ENCODE data around the gene PDGFD.

PDGFD gene

DNA sequence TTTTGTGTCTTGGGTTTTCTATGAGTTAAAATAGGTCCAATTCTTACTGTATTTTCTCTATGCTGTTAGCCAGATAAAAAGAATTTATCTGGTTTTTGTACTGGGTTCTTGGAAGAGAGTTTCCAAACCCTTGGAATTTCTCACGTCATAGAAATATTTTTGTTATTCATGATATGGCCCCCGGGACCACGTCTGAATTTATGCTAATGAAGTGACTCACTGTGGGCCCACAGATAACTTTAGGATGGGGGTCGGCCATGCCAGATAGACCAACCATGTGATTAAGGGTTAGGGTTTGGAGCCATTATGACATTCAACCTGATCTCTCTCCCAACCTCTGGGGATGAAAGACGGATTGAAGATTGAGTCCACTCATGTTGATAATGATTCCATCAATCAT, 163.1 kb downstream of the PDGFD start:
- TF ChIP-seq, protein P1, sequence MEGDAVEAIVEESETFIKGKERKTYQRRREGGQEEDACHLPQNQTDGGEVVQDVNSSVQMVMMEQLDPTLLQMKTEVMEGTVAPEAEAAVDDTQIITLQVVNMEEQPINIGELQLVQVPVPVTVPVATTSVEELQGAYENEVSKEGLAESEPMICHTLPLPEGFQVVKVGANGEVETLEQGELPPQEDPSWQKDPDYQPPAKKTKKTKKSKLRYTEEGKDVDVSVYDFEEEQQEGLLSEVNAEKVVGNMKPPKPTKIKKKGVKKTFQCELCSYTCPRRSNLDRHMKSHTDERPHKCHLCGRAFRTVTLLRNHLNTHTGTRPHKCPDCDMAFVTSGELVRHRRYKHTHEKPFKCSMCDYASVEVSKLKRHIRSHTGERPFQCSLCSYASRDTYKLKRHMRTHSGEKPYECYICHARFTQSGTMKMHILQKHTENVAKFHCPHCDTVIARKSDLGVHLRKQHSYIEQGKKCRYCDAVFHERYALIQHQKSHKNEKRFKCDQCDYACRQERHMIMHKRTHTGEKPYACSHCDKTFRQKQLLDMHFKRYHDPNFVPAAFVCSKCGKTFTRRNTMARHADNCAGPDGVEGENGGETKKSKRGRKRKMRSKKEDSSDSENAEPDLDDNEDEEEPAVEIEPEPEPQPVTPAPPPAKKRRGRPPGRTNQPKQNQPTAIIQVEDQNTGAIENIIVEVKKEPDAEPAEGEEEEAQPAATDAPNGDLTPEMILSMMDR (IDR thresholded peaks at IDR 0.05; ENCODE audit: poor library complexity, severe bottlenecking) = no peak
- H3K4me3 ChIP-seq (ENCODE audit: severe bottlenecking) = no peak overlapping the region
- no peak overlapping the region for H3K27ac ChIP-seq (ENCODE audit: poor library complexity, severe bottlenecking)
- H3K27me3 ChIP-seq (ENCODE audit: insufficient read depth, poor library complexity, severe bottlenecking) = no peaks in the 10 kb centered on the region
- no peaks in the 10 kb centered on the region for H3K36me3 ChIP-seq (ENCODE audit: low read depth)
- no peak for DNase-seq (ENCODE audit: low spot score)
- no peak for ATAC-seq (ENCODE audit: low read depth)
- no peaks in the 10 kb centered on the region for H3K9me3 ChIP-seq (ENCODE audit: severe bottlenecking)
- H3K4me1 ChIP-seq (ENCODE audit: insufficient read depth, poor library complexity, severe bottlenecking) = no peaks in the 10 kb centered on the region

DNA sequence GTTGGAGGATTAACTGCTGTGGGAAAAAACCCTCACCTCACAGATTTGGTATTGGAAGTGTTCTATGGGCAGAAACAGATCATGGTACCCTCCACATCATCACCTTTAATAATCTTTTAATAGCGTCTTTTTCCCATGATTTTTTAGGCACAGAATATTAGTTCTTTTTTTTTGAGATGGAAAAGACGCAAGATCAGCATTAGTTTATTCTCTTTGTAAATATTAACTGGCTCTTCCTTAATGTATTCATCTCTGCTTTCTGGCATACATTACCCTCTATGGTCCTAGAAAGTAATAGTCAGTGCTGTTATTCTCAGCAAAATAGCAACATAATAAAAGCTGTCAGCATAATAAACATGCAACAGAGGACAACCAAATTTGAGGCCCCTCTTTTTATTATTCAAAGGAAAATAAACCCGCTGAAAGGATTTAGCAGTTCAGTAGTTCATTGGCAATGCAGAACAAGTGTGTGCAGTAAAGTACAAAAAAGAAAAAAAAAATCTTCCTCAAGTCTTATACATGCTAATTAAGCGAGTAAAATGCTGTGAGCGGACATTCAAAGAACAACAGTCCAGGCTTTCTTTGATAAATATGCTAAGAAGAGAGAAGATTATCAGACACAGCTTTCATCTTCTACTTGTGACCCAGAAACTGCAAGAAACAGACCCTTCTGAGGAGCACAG, 165.0 kb downstream of the PDGFD start:
- H3K4me3 ChIP-seq (ENCODE audit: severe bottlenecking) = no peak overlapping the region
- TF ChIP-seq, protein P1 (IDR thresholded peaks at IDR 0.05; ENCODE audit: poor library complexity, severe bottlenecking) = no peak
- H3K9me3 ChIP-seq (ENCODE audit: severe bottlenecking) = no peaks in the 10 kb centered on the region
- DNase-seq (ENCODE audit: low spot score) = no peak
- H3K27ac ChIP-seq (ENCODE audit: poor library complexity, severe bottlenecking) = no peak overlapping the region
- H3K36me3 ChIP-seq (ENCODE audit: low read depth) = no peaks in the 10 kb centered on the region
- H3K27me3 ChIP-seq (ENCODE audit: insufficient read depth, poor library complexity, severe bottlenecking) = no peaks in the 10 kb centered on the region
- H3K4me1 ChIP-seq (ENCODE audit: insufficient read depth, poor library complexity, severe bottlenecking) = no peaks in the 10 kb centered on the region
- ATAC-seq (ENCODE audit: low read depth) = no peak

DNA sequence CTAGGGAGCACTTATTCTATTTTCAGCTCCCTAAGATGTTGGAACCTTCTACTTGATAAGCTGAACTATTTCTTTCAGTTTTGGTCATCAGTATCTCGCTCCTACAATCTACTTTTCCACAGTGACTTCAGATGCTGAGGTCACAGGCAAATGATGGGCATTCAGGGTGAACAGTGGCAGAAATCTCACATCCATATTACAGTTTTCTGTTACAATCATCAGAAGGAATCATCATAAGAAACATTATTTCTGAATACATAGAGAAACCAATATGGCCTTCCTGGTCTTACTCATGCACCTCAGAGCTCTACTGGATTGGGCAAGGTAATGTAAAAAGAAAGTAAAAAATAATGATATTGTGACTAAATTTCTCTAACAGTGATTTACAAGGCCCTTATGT, 166.9 kb downstream of the PDGFD start:
- no peak for DNase-seq (ENCODE audit: low spot score)
- Histone ChIP-seq H3K36me3 (ENCODE audit: low read depth) (no peaks in the 10 kb centered on the region), H3K9me3 (ENCODE audit: severe bottlenecking) (no peaks in the 10 kb centered on the region), H3K4me3 (ENCODE audit: severe bottlenecking) (no peak overlapping the region), H3K27me3 (ENCODE audit: insufficient read depth, poor library complexity, severe bottlenecking) (no peaks in the 10 kb centered on the region), H3K4me1 (ENCODE audit: insufficient read depth, poor library complexity, severe bottlenecking) (no peaks in the 10 kb centered on the region), H3K27ac (ENCODE audit: poor library complexity, severe bottlenecking) (no peak overlapping the region)
- no peak for ATAC-seq (ENCODE audit: low read depth)
- TF ChIP-seq, protein P1 (IDR thresholded peaks at IDR 0.05; ENCODE audit: poor library complexity, severe bottlenecking) = no peak

GRCh38 chr11:103995896-103996295, 168.1 kb downstream of the PDGFD start:
- no peak for DNase-seq (ENCODE audit: low spot score)
- H3K36me3 ChIP-seq (ENCODE audit: low read depth) = no peaks in the 10 kb centered on the region
- TF ChIP-seq, protein P1 (IDR thresholded peaks at IDR 0.05; ENCODE audit: poor library complexity, severe bottlenecking) = no peak
- H3K4me1 ChIP-seq (ENCODE audit: insufficient read depth, poor library complexity, severe bottlenecking) = no peaks in the 10 kb centered on the region
- H3K27me3 ChIP-seq (ENCODE audit: insufficient read depth, poor library complexity, severe bottlenecking) = no peaks in the 10 kb centered on the region
- no peaks in the 10 kb centered on the region for H3K9me3 ChIP-seq (ENCODE audit: severe bottlenecking)
- H3K27ac ChIP-seq (ENCODE audit: poor library complexity, severe bottlenecking) = no peak overlapping the region
- no peak for ATAC-seq (ENCODE audit: low read depth)
- no peak overlapping the region for H3K4me3 ChIP-seq (ENCODE audit: severe bottlenecking)

- Histone ChIP-seq H3K4me1 (ENCODE audit: insufficient read depth, poor library complexity, severe bottlenecking) (no peaks in the 10 kb centered on the region), H3K4me3 (ENCODE audit: severe bottlenecking) (no peak overlapping the region), H3K9me3 (ENCODE audit: severe bottlenecking) (no peaks in the 10 kb centered on the region), H3K27me3 (ENCODE audit: insufficient read depth, poor library complexity, severe bottlenecking) (no peaks in the 10 kb centered on the region), H3K36me3 (ENCODE audit: low read depth) (no peaks in the 10 kb centered on the region), H3K27ac (ENCODE audit: poor library complexity, severe bottlenecking) (no peak overlapping the region)
- no peak for DNase-seq (ENCODE audit: low spot score)
- TF ChIP-seq, protein P1 (IDR thresholded peaks at IDR 0.05; ENCODE audit: poor library complexity, severe bottlenecking) = no peak
- ATAC-seq (ENCODE audit: low read depth) = no peak
Measured at GRCh38 chr11:103994518-103994917, 169.4 kb downstream of the PDGFD start.
